ENCODE results near the gene LGALS4.
"Not testable (repeated sequence)": the region's sequence is repeated elsewhere in the genome, so short reads cannot be mapped to it uniquely, and the experiment has no call there.

LGALS4 gene

GRCh38 chr19:38837656-38838121 is 24.9 kb upstream of the LGALS4 start:
- no peaks in the 10 kb centered on the region for H3K9me3 Mint-ChIP-seq (ENCODE audit: low read depth)
- H3K27me3 Mint-ChIP-seq: no peaks in the 10 kb centered on the region
- peak overlapping the region; percentile 68 for H3K27ac Mint-ChIP-seq
- no peak overlapping the region for H3K4me3 Mint-ChIP-seq
- H3K4me1 Mint-ChIP-seq (ENCODE audit: low read depth): peaks cover 55% of the 10 kb centered on the region
- H3K36me3 Mint-ChIP-seq: peaks cover 12% of the 10 kb centered on the region

GRCh38 chr19:38836983-38837626 is 24.4 kb upstream of the LGALS4 start:
- peak overlapping the region; percentile 68 for H3K27ac Mint-ChIP-seq

GRCh38 chr19:38836159-38836982 is 23.6 kb upstream of the LGALS4 start:
- no peak overlapping the region for H3K4me3 Mint-ChIP-seq
- H3K9me3 Mint-ChIP-seq (ENCODE audit: low read depth): no peaks in the 10 kb centered on the region
- peaks cover 5% of the 10 kb centered on the region for H3K36me3 Mint-ChIP-seq
- H3K4me1 Mint-ChIP-seq (ENCODE audit: low read depth): peaks cover 49% of the 10 kb centered on the region
- H3K27me3 Mint-ChIP-seq: no peaks in the 10 kb centered on the region
- peak overlapping the region; percentile 66 for H3K27ac Mint-ChIP-seq

More at GRCh38 chr19:38836983-38837626, 24.4 kb upstream of the LGALS4 start:
- no peak overlapping the region for H3K4me3 Mint-ChIP-seq
- H3K4me1 Mint-ChIP-seq (ENCODE audit: low read depth): peaks cover 51% of the 10 kb centered on the region
- H3K36me3 Mint-ChIP-seq: peaks cover 10% of the 10 kb centered on the region
- no peaks in the 10 kb centered on the region for H3K27me3 Mint-ChIP-seq
- H3K9me3 Mint-ChIP-seq (ENCODE audit: low read depth): no peaks in the 10 kb centered on the region

GRCh38 chr19:38834590-38834989 is 21.8 kb upstream of the LGALS4 start:
- Mint-ChIP-seq H3K27me3 (no peaks in the 10 kb centered on the region), H3K4me3 (no peak overlapping the region), H3K27ac (no peak overlapping the region), H3K36me3 (peaks cover 7% of the 10 kb centered on the region), H3K9me3 (ENCODE audit: low read depth) (no peaks in the 10 kb centered on the region), H3K4me1 (ENCODE audit: low read depth) (peaks cover 49% of the 10 kb centered on the region)

GRCh38 chr19:38834104-38834490 is 21.4 kb upstream of the LGALS4 start:
- Mint-ChIP-seq H3K27ac (peak overlapping the region; percentile 70), H3K9me3 (ENCODE audit: low read depth) (no peaks in the 10 kb centered on the region), H3K4me1 (ENCODE audit: low read depth) (peaks cover 44% of the 10 kb centered on the region), H3K27me3 (no peaks in the 10 kb centered on the region), H3K4me3 (no peak overlapping the region), H3K36me3 (peaks cover 4% of the 10 kb centered on the region)

GRCh38 chr19:38833092-38833425 is 20.3 kb upstream of the LGALS4 start:
- H3K9me3 Mint-ChIP-seq (ENCODE audit: low read depth): no peaks in the 10 kb centered on the region
- H3K36me3 Mint-ChIP-seq: peaks cover 3% of the 10 kb centered on the region
- peaks cover 35% of the 10 kb centered on the region for H3K4me1 Mint-ChIP-seq (ENCODE audit: low read depth)
- H3K4me3 Mint-ChIP-seq: peak overlapping the region; percentile 13
- no peaks in the 10 kb centered on the region for H3K27me3 Mint-ChIP-seq
- H3K27ac Mint-ChIP-seq: no peak overlapping the region

- peaks cover 5% of the 10 kb centered on the region for H3K36me3 Mint-ChIP-seq
- H3K4me3 Mint-ChIP-seq: peak overlapping the region; percentile 93
- peak overlapping the region; percentile 94 for H3K27ac Mint-ChIP-seq
- no peaks in the 10 kb centered on the region for H3K9me3 Mint-ChIP-seq (ENCODE audit: low read depth)
- H3K27me3 Mint-ChIP-seq: no peaks in the 10 kb centered on the region
- H3K4me1 Mint-ChIP-seq (ENCODE audit: low read depth): peaks cover 42% of the 10 kb centered on the region
Measured at GRCh38 chr19:38831142-38831605, 18.4 kb upstream of the LGALS4 start.

GRCh38 chr19:38830039-38830733 is 17.4 kb upstream of the LGALS4 start:
- Mint-ChIP-seq H3K4me1 (ENCODE audit: low read depth) (peaks cover 44% of the 10 kb centered on the region), H3K27ac (no peak overlapping the region), H3K9me3 (ENCODE audit: low read depth) (no peaks in the 10 kb centered on the region), H3K4me3 (peak overlapping the region; percentile 93), H3K36me3 (peaks cover 5% of the 10 kb centered on the region), H3K27me3 (no peaks in the 10 kb centered on the region)

- H3K4me3 Mint-ChIP-seq; H3K27me3 Mint-ChIP-seq; H3K36me3 Mint-ChIP-seq; H3K9me3 Mint-ChIP-seq (ENCODE audit: low read depth); H3K27ac Mint-ChIP-seq: not testable (repeated sequence)
- H3K4me1 Mint-ChIP-seq (ENCODE audit: low read depth): peaks cover 50% of the 10 kb centered on the region
Measured at GRCh38 chr19:38829203-38829602, 16.5 kb upstream of the LGALS4 start.

- H3K27me3 Mint-ChIP-seq: no peaks in the 10 kb centered on the region
- H3K4me1 Mint-ChIP-seq (ENCODE audit: low read depth): peaks cover 57% of the 10 kb centered on the region
- H3K9me3 Mint-ChIP-seq (ENCODE audit: low read depth): no peaks in the 10 kb centered on the region
- H3K4me3 Mint-ChIP-seq: peak overlapping the region; percentile 27
- H3K27ac Mint-ChIP-seq: peak overlapping the region; percentile 10
- peaks cover 13% of the 10 kb centered on the region for H3K36me3 Mint-ChIP-seq
Measured at GRCh38 chr19:38826856-38827551, 14.3 kb upstream of the LGALS4 start.

GRCh38 chr19:38825936-38826335 is 13.2 kb upstream of the LGALS4 start:
- H3K27me3 Mint-ChIP-seq; H3K9me3 Mint-ChIP-seq (ENCODE audit: low read depth); H3K4me3 Mint-ChIP-seq; H3K27ac Mint-ChIP-seq: not testable (repeated sequence)
- peaks cover 10% of the 10 kb centered on the region for H3K36me3 Mint-ChIP-seq
- H3K4me1 Mint-ChIP-seq (ENCODE audit: low read depth): peaks cover 51% of the 10 kb centered on the region

GRCh38 chr19:38821230-38821825 is 8.6 kb upstream of the LGALS4 start:
- not testable (repeated sequence) for H3K4me3 Mint-ChIP-seq; H3K36me3 Mint-ChIP-seq; H3K9me3 Mint-ChIP-seq (ENCODE audit: low read depth); H3K27ac Mint-ChIP-seq; H3K27me3 Mint-ChIP-seq
- peaks cover 30% of the 10 kb centered on the region for H3K4me1 Mint-ChIP-seq (ENCODE audit: low read depth)

- peaks cover 18% of the 10 kb centered on the region for H3K4me1 Mint-ChIP-seq (ENCODE audit: low read depth)
- peaks cover 8% of the 10 kb centered on the region for H3K36me3 Mint-ChIP-seq
- H3K9me3 Mint-ChIP-seq (ENCODE audit: low read depth): no peaks in the 10 kb centered on the region
- no peaks in the 10 kb centered on the region for H3K27me3 Mint-ChIP-seq
- no peak overlapping the region for H3K27ac Mint-ChIP-seq
- no peak overlapping the region for H3K4me3 Mint-ChIP-seq
Measured at GRCh38 chr19:38819231-38819920, 6.6 kb upstream of the LGALS4 start.

- Mint-ChIP-seq H3K27ac (no peak overlapping the region), H3K27me3 (no peaks in the 10 kb centered on the region), H3K4me3 (no peak overlapping the region), H3K36me3 (no peaks in the 10 kb centered on the region), H3K4me1 (ENCODE audit: low read depth) (peaks cover 7% of the 10 kb centered on the region), H3K9me3 (ENCODE audit: low read depth) (no peaks in the 10 kb centered on the region)
Measured at GRCh38 chr19:38817081-38817480, 4.3 kb upstream of the LGALS4 start.

All from activated naive CD8-positive, alpha-beta T cell (primary cell).